A549 (cell line): ENCODE results near the gene STRN4. TPM values are rescaled to one million over a fixed set of nuclear protein-coding genes. Genes with fewer than 3 reads are reported as not detected.

ENCODE experiments used
- ATAC-seq, 2 experiments: fragments of 200-7000 bp in 1 of 2; fragments of >200 bp in 1 of 2; cut with Nextera tagmentation in 1 of 2; cut with Tn5 transposase in 1 of 2; 3 replicates each; pipeline versions ENCODE4 v1.8.0 to v1.9.1; 2018 to 2020; ENCODE audit warnings: mild to moderate bottlenecking in 1 of 2, moderate library complexity in 1 of 2
- CTCF ChIA-PET: fragments of 300-600 bp; sonication (Branson Sonifier 250); formaldehyde crosslinking; extraction: SDS; loops from one replicate; lab custom pipeline; 2021; ENCODE audit warnings: antibody characterized with exemption, inconsistent platforms; lab: Yijun Ruan, JAX
- POLR2A ChIA-PET: fragments of 350-600 bp; formaldehyde crosslinking; extraction: SDS; loops from one replicate; lab custom pipeline; 2021; ENCODE audit warnings: antibody characterized with exemption, inconsistent platforms; lab: Yijun Ruan, JAX
- DNase-seq, 2 experiments: peaks; one replicate each; pipeline versions ENCODE4 v3.0.0 to v3.0.0-alpha.2; 2011 to 2016; ENCODE audit warnings: low read depth in 1 of 2, low spot score in 1 of 2
- FAIRE-seq: peaks from 2 replicates; lab custom pipeline; 2011; peaks lifted over from hg19 to GRCh38; lab: Jason Lieb, UNC
- H3K27ac ChIP-seq, 2 experiments: fragments of >200 bp; sonication (Bioruptor Twin); formaldehyde crosslinking; 3 replicates each; pipeline ENCODE4 v1.5.1; 2016 to 2017
- H3K4me1 ChIP-seq: fragments of >200 bp; sonication (Bioruptor Twin); formaldehyde crosslinking; 3 replicates; pipeline ENCODE4 v1.6.1; 2016
- H3K4me2 ChIP-seq: fragments of >200 bp; sonication (Bioruptor Twin); formaldehyde crosslinking; 3 replicates; pipeline ENCODE4 v1.6.1; 2016
- H3K4me3 ChIP-seq: fragments of >200 bp; sonication (Bioruptor Twin); formaldehyde crosslinking; 3 replicates; pipeline ENCODE4 v1.5.1; 2016
- H3K9me3 ChIP-seq: fragments of >200 bp; sonication (Bioruptor Twin); formaldehyde crosslinking; 3 replicates; pipeline ENCODE4 v1.6.1; 2016
- CHD2 ChIP-seq: fragments of 150-350 bp; IDR thresholded peaks from 2 replicates; pipeline ENCODE4 v1.6.1; 2014; ENCODE audit warnings: low read length; ENCODE audit not compliant: partially characterized antibody
- CHD4 ChIP-seq: fragments of 200-600 bp; sonication (generic); IDR thresholded peaks from 2 replicates; pipeline ENCODE4 v1.6.1; 2016; ENCODE audit warnings: antibody characterized with exemption, mild to moderate bottlenecking, borderline replicate concordance
- EP300 ChIP-seq, 2 experiments: fragments of >200 bp; sonication (Bioruptor Twin); formaldehyde crosslinking; IDR thresholded peaks; 2 replicates in 1 of 2; 3 replicates in 1 of 2; pipeline ENCODE4 v1.6.1; 2016 to 2017
- ESRRA ChIP-seq: fragments of 150-350 bp; IDR thresholded peaks from 2 replicates; pipeline ENCODE4 v1.6.1; 2014; ENCODE audit warnings: mild to moderate bottlenecking, low read length, borderline replicate concordance
- FOSB ChIP-seq: fragments of 250-450 bp; sonication (Bioruptor Pico); IDR thresholded peaks from 2 replicates; pipeline ENCODE4 v1.5.0; 2020; ENCODE audit warnings: mild to moderate bottlenecking, moderate library complexity
- FOSL2 ChIP-seq, 2 experiments: fragments of 450-650 bp in 1 of 2; fragments of >200 bp in 1 of 2; sonication (Bioruptor Twin) in 1 of 2; formaldehyde crosslinking; IDR thresholded peaks; 2 replicates each; pipeline versions ENCODE4 v1.5.0 to v1.6.1; 2016 to 2020; ENCODE audit warnings: mild to moderate bottlenecking in 1 of 2, moderate library complexity in 1 of 2
- GATA3 ChIP-seq: IDR thresholded peaks from 2 replicates; pipeline ENCODE4 v1.6.1; 2012; ENCODE audit warnings: borderline replicate concordance
- HEYL ChIP-seq: fragments of 250-450 bp; sonication (Bioruptor Pico); IDR thresholded peaks from 2 replicates; pipeline ENCODE4 v1.8.0; 2021; ENCODE audit warnings: mild to moderate bottlenecking, moderate library complexity
- HOXA7 ChIP-seq: fragments of 250-450 bp; sonication (Bioruptor Pico); IDR thresholded peaks from 2 replicates; pipeline ENCODE4 v1.5.0; 2020; ENCODE audit warnings: mild to moderate bottlenecking, moderate library complexity
- JUNB ChIP-seq: fragments of >200 bp; sonication (Bioruptor Twin); formaldehyde crosslinking; IDR thresholded peaks from 2 replicates; pipeline ENCODE4 v1.6.1; 2016
- KDM1A ChIP-seq: fragments of 200-600 bp; sonication (generic); IDR thresholded peaks from 2 replicates; pipeline ENCODE4 v1.6.1; 2016; ENCODE audit warnings: low read depth, mild to moderate bottlenecking
- MAFK ChIP-seq: fragments of 450-650 bp; IDR thresholded peaks from 2 replicates; pipeline ENCODE4 v1.6.1; 2014; ENCODE audit not compliant: partially characterized antibody
- MYC ChIP-seq: IDR thresholded peaks from 2 replicates; pipeline ENCODE4 v1.6.1; 2012; ENCODE audit warnings: mild to moderate bottlenecking, inconsistent platforms, low read length, improper control_type of control experiment, borderline replicate concordance
- NFE2L2 ChIP-seq: fragments of 150-350 bp; conservative IDR thresholded peaks from 2 replicates; pipeline ENCODE4 v1.6.1; 2014; ENCODE audit warnings: low read length
- NR3C1 ChIP-seq: fragments of >200 bp; sonication (Bioruptor Twin); formaldehyde crosslinking; IDR thresholded peaks from 3 replicates; pipeline ENCODE4 v1.6.1; 2017
- PHF8 ChIP-seq: fragments of 200-600 bp; sonication (generic); IDR thresholded peaks from 2 replicates; pipeline ENCODE4 v1.6.1; 2016; ENCODE audit warnings: low read depth, mild to moderate bottlenecking, antibody characterized with exemption, moderate library complexity, borderline replicate concordance
- POLR2AphosphoS2 ChIP-seq: conservative IDR thresholded peaks from 2 replicates; pipeline ENCODE4 v1.6.1; 2012; ENCODE audit warnings: low read length, improper control_type of control experiment, inconsistent platforms
- RARB ChIP-seq: fragments of 250-450 bp; sonication (Bioruptor Pico); IDR thresholded peaks from 2 replicates; pipeline ENCODE4 v1.8.0; 2021; ENCODE audit warnings: mild to moderate bottlenecking, moderate library complexity
- RFX5 ChIP-seq: fragments of 450-650 bp; IDR thresholded peaks from 2 replicates; pipeline ENCODE4 v1.7.1; 2014; ENCODE audit warnings: antibody characterized with exemption, mild to moderate bottlenecking, moderate library complexity
- RNF2 ChIP-seq: fragments of 200-600 bp; sonication (generic); IDR thresholded peaks from 2 replicates; pipeline ENCODE4 v1.6.1; 2016; ENCODE audit warnings: low read depth, mild to moderate bottlenecking, antibody characterized with exemption, moderate library complexity, borderline replicate concordance
- SREBF2 ChIP-seq: fragments of 450-650 bp; IDR thresholded peaks from 2 replicates; pipeline ENCODE4 v1.6.1; 2014; ENCODE audit warnings: mild to moderate bottlenecking, moderate library complexity
- TFCP2L1 ChIP-seq: fragments of 250-450 bp; sonication (Bioruptor Pico); IDR thresholded peaks from 2 replicates; pipeline ENCODE4 v1.5.0; 2021; ENCODE audit warnings: mild to moderate bottlenecking
- TP53 ChIP-seq: fragments of 250-450 bp; sonication (Bioruptor Pico); IDR thresholded peaks from 2 replicates; pipeline ENCODE4 v1.5.0; 2021; ENCODE audit warnings: mild to moderate bottlenecking, moderate library complexity
- ZC3H11A ChIP-seq: fragments of 450-650 bp; IDR thresholded peaks from 2 replicates; pipeline ENCODE4 v1.6.1; 2014; ENCODE audit warnings: antibody characterized with exemption, mild to moderate bottlenecking
- ZFP36 ChIP-seq: fragments of 450-650 bp; IDR thresholded peaks from 2 replicates; pipeline ENCODE4 v1.6.1; 2014; ENCODE audit warnings: borderline replicate concordance; ENCODE audit not compliant: partially characterized antibody
- WGBS: methylation state at CpG from one replicate; pipeline ENCODE4 v1.1.6; 2017; ENCODE audit errors: missing lambda C conversion rate; 5-methylcytosine and 5-hydroxymethylcytosine counted together
- polyA plus RNA-seq, 4 experiments: library from polyadenylated mRNA; depleted of rRNA in 3 of 4; stranded (reverse); fragments of >200 nt; fragmentation: RNase III in 1 of 4; extraction: RNeasy Plus Mini Kit Qiagen cat#74134 plus additional on column Dnase treatment in 1 of 4; gene quantifications; 2 replicates in 3 of 4; 3 replicates in 1 of 4; pipeline ENCODE4 v1.2.3, GENCODE V29; 2011 to 2017
- TF ChIP-seq, protein P1 (sequence below): fragments of >200 bp; sonication (Bioruptor Twin); formaldehyde crosslinking; IDR thresholded peaks from 3 replicates; pipeline ENCODE4 v1.6.1; 2016
- TF ChIP-seq, protein P2 (sequence below): fragments of 450-650 bp; IDR thresholded peaks from 2 replicates; pipeline ENCODE4 v1.6.1; 2014; ENCODE audit warnings: antibody characterized with exemption
- TF ChIP-seq, protein P3 (sequence below): fragments of 150-350 bp; IDR thresholded peaks from 2 replicates; pipeline ENCODE4 v1.6.1; 2014; ENCODE audit warnings: low read depth, mild to moderate bottlenecking, low read length
- TF ChIP-seq, protein P4 (sequence below): IDR thresholded peaks from 2 replicates; pipeline ENCODE4 v1.6.1; 2012

The STRN4 gene
- polyA plus RNA-seq, 2 of the 4 experiments (the other 2 are of a cell fraction): 62.8 to 70.0 TPM

DNA sequence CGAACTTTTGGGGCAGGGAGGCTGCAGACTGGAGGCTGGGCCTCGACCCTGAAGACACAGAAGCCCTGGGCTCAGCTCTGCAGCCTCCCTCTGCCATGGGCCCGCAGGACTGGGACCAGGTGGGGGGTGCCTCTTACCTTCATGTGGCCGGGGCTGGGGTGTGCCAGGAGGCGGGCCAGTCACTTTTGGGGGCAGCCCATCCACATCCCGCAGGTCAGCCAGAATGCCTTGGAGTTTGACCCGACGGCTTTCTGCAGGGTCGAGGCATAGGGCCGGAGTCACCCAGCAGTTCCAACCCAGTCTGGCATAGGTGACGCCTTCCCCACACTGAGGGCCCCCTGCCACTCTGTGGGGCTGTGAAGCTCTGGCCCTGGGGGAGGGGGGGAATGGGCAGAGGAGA, 18.5 kb downstream of the STRN4 start:
- H3K9me3 ChIP-seq: no peaks in the 10 kb centered on the region
- FAIRE-seq (no peak), ATAC-seq (no peak), DNase-seq (no peak)
- H3K27ac ChIP-seq: no peak overlapping the region
- ChIA-PET CTCF (interaction anchor here (0.6 to 12.9 kb wide), 36 partner anchors 8 to 356 kb away, joined by 3 to 205 read pairs (median 5); partner anchors contain the start of genes CALM3, DACT3, FKRP and GNG8), POLR2A (interaction anchor here (1.3 to 1.4 kb wide), 2 partner anchors 11 to 66 kb away, joined by 3 read pairs; partner anchors contain the start of genes DACT3 and PRKD2)
- no peak overlapping the region for H3K4me3 ChIP-seq
- H3K4me1 ChIP-seq: peaks cover 29% of the 10 kb centered on the region
- TF ChIP-seq, protein P1, sequence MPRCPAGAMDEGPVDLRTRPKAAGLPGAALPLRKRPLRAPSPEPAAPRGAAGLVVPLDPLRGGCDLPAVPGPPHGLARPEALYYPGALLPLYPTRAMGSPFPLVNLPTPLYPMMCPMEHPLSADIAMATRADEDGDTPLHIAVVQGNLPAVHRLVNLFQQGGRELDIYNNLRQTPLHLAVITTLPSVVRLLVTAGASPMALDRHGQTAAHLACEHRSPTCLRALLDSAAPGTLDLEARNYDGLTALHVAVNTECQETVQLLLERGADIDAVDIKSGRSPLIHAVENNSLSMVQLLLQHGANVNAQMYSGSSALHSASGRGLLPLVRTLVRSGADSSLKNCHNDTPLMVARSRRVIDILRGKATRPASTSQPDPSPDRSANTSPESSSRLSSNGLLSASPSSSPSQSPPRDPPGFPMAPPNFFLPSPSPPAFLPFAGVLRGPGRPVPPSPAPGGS: no peak
- no peak for TF ChIP-seq NR3C1
- TF ChIP-seq POLR2AphosphoS2: 0 out of 2 replicates have a peak, but pooled peaks have one; percentile 13
- WGBS: 88% methylated on average over 11 of the region's 11 CpGs
- no peak overlapping the region for H3K4me2 ChIP-seq

DNA sequence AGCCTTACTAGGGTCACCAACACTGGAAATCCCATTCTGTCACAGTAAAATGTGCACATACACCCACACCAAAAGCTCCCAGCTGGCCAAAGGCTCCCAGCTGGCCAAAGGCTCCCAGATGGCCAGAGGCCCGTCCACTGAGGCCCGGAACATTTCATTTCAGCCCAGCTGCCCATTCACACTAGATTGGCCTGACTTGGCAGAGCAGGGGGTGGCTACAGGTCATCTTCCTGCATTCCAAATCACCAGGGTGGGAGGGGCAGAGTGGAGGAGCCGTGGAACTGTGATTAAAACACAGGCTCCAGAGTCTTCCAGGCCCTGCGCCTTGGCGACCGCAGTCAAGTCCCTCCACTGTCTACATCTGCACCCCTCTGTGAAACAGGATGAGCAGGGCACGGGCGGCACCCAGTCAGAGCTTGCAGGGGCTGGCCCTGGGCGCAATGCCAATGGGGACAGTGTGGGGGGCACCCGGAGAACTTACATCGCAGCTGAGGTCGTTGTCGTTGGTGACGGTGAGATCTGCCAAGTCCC, 19.2 kb downstream of the STRN4 start:
- ChIA-PET CTCF (interaction anchor here (0.5 to 12.9 kb wide), 17 partner anchors 7 to 356 kb away, joined by 3 to 205 read pairs (median 11); partner anchors contain the start of genes DACT3, FKRP and PRKD2), POLR2A (no interaction called here)
- no peak overlapping the region for H3K4me3 ChIP-seq
- H3K4me2 ChIP-seq: no peak overlapping the region
- no peaks in the 10 kb centered on the region for H3K9me3 ChIP-seq
- DNase-seq (no peak), FAIRE-seq (no peak), ATAC-seq (no peak)
- WGBS: 91% methylated on average over 14 of the region's 14 CpGs
- H3K27ac ChIP-seq: no peak overlapping the region
- H3K4me1 ChIP-seq: peaks cover 22% of the 10 kb centered on the region
- no peak for TF ChIP-seq ZFP36
- no peak for TF ChIP-seq MYC
- no peak for TF ChIP-seq RNF2
- no peak for TF ChIP-seq CHD2
- no peak for TF ChIP-seq PHF8
- no peak for TF ChIP-seq POLR2AphosphoS2
- TF ChIP-seq, protein P1: no peak
- TF ChIP-seq JUNB: no peak
- no peak for TF ChIP-seq ESRRA
- no peak for TF ChIP-seq TP53 (CRISPR knock-in tag)
- TF ChIP-seq RARB (CRISPR knock-in tag): no peak
- TF ChIP-seq EP300 (IDR thresholded peaks at IDR 0.05): no peak
- TF ChIP-seq HEYL (CRISPR knock-in tag): no peak
- no peak for TF ChIP-seq HOXA7 (CRISPR knock-in tag)
- TF ChIP-seq SREBF2: no peak
- no peak for TF ChIP-seq TFCP2L1 (CRISPR knock-in tag)
- no peak for TF ChIP-seq ZC3H11A
- TF ChIP-seq, protein P2, sequence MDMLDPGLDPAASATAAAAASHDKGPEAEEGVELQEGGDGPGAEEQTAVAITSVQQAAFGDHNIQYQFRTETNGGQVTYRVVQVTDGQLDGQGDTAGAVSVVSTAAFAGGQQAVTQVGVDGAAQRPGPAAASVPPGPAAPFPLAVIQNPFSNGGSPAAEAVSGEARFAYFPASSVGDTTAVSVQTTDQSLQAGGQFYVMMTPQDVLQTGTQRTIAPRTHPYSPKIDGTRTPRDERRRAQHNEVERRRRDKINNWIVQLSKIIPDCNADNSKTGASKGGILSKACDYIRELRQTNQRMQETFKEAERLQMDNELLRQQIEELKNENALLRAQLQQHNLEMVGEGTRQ: no peak

DNA sequence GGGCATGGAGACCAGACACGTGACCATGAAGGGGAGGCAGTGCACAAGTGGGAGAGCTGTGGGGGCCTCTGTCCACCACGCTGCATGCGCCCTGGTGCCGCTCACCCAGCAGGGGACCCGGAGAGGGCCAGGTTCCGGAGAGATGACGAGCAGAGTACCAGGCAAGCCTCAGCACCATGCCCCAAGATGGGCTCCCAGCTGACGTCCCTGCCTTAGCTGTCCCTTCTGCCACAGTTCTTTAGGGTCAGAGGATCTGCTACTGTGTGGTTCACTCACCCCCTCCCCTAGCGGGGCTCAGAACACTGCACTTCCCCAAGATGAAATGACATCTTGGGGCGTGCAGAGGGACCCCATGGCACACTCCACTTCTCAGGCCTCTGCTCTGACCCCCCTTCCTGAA, 19.7 kb downstream of the STRN4 start:
- H3K4me2 ChIP-seq: no peak overlapping the region
- 93% methylated on average over 10 of the region's 10 CpGs for WGBS
- TF ChIP-seq GATA3 (no peak), FOSB (CRISPR knock-in tag) (no peak), RFX5 (no peak), CHD4 (no peak), NFE2L2 (no peak), KDM1A (no peak), PHF8 (no peak), MAFK (no peak), FOSL2 (IDR thresholded peaks at IDR 0.05) (no peak), FOSL2 (CRISPR knock-in tag; IDR thresholded peaks at IDR 0.05) (no peak), NR3C1 (no peak), JUNB (no peak)
- TF ChIP-seq, protein P3, sequence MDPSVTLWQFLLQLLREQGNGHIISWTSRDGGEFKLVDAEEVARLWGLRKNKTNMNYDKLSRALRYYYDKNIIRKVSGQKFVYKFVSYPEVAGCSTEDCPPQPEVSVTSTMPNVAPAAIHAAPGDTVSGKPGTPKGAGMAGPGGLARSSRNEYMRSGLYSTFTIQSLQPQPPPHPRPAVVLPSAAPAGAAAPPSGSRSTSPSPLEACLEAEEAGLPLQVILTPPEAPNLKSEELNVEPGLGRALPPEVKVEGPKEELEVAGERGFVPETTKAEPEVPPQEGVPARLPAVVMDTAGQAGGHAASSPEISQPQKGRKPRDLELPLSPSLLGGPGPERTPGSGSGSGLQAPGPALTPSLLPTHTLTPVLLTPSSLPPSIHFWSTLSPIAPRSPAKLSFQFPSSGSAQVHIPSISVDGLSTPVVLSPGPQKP: no peak
- TF ChIP-seq, protein P4, sequence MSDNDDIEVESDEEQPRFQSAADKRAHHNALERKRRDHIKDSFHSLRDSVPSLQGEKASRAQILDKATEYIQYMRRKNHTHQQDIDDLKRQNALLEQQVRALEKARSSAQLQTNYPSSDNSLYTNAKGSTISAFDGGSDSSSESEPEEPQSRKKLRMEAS: no peak
- peaks cover 17% of the 10 kb centered on the region for H3K4me1 ChIP-seq
- DNase-seq (no peak), ATAC-seq (no peak), FAIRE-seq (no peak)
- CTCF ChIA-PET: interaction anchor here (0.5 to 12.9 kb wide), 12 partner anchors 7 to 330 kb away, joined by 3 to 205 read pairs (median 56); partner anchors contain the start of genes DACT3, FKRP and PRKD2
- H3K9me3 ChIP-seq: no peaks in the 10 kb centered on the region
- no peak overlapping the region for H3K27ac ChIP-seq
- no peak overlapping the region for H3K4me3 ChIP-seq
- POLR2A ChIA-PET: no interaction called here
